HG02759 (cell line): ENCODE measurements around the gene KIF1C.
"Not testable (repeated sequence)": the region's sequence is repeated elsewhere in the genome, so short reads cannot be mapped to it uniquely, and the experiment has no call there.

Source experiments
- ATAC-seq: cut with Tn5 transposase; IDR thresholded peaks from one replicate; pipeline ENCODE4 v1.9.1; 2021; ENCODE audit warnings: mild to moderate bottlenecking, moderate library complexity; ENCODE audit not compliant: unreplicated experiment

Gene KIF1C

DNA sequence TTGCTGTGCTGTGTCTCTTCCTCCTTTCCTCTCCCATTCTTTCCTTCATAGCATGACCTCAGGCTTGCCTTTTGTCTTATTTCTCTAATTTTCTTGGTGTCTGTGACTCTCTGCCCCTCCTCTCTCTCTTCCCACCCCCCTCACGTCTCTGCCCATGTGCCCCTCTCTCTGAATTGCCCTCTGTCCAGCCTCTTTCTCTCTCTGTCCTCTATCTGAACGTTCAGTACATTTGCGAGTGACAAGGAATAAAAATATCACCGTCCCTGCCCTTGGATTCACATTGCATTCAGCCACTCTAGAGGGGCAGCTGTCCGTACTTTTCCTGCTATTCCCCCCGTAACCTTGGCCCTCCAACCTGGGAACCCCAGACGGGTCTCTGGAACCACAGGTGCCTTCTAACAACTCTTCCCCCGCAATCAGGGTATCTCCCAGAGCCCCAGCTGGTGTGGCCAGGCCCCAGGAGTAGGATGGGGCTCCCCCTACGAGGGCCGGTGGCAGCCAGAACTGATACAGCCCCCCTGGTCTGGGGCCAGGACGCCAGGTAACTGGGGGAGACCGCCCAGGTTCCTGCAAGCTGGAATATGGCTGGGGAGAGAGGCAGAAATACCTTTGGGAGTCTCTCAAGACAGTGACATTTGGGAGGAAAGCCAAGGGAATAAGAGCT lies 1.8 kb downstream of the KIF1C start:
- no peak for ATAC-seq

DNA sequence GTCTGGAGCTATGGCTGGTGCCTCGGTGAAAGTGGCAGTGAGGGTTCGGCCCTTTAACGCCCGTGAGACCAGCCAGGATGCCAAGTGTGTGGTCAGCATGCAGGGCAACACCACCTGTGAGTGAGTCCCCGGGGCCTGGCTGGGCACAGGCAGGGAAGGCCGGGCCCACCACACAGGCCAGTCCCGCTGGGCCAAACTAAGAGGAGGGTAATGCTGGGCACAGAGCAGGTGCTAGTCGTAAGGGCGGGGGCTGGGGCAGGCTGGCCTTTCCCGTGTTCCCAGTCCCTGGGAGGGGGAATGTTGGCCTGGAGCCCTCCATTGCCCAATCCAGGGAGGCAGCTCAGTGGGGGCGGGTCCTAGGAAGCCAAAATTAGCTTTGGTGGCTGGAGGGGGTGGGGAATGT lies 2.5 kb downstream of the KIF1C start:
- ATAC-seq, result no peak

DNA sequence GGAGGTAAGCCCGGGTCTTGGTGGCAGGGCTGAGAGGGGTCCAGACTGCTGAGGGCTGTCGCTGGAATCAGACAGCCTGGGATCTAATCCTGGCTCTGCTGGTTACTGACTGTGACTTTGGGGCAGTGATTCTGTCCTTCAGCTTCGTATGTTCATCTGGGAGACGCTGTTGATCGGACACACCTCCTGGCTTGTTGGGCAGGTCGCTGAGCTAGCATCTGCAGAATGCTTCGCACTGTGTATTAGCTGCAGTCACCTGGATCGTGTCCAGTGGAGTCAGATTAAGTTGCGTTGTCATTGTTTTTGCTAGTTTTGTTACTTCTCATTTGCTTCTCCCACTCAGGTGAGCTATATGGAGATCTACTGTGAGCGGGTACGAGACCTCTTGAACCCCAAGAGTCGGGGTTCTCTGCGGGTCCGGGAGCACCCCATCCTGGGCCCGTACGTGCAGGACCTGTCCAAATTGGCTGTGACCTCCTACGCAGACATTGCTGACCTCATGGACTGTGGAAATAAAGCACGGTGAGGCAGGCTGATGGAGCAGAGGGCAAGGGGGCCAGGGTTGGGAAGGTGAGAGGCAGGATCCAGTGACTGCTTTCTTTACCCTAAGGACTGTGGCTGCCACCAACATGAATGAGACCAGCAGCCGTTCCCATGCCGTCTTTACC lies 4.5 kb downstream of the KIF1C start:
- ATAC-seq, result no peak

DNA sequence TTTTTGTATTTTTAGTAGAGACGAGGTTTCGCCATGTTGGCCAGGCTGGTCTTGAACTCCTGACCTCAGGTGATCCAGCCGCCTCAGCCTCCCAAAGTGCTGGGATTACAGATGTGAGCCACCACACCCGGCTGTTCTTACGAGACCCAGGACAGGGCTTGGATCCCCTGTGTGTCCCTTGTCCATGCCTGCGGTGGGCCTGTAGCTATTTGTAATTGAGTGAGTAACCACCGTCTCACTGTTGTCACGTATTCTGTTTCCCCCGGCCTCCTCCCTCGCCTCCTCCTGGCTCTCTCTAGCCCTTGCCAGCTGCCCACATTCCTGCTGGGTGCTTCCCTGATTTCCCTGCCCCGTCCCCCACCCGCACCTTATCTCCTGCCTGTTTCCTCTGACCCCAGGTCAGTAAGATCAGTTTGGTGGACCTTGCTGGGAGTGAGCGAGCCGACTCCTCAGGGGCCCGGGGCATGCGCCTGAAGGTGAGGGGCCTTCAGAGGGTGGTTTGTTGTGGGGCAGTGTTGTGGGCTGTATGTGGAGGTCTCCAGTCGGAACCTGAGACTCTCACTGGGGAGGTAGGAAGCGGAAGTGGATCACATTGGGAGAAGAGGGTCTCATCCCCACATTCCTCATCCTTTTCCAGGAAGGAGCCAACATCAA lies 5.6 kb downstream of the KIF1C start:
- no peak for ATAC-seq

DNA sequence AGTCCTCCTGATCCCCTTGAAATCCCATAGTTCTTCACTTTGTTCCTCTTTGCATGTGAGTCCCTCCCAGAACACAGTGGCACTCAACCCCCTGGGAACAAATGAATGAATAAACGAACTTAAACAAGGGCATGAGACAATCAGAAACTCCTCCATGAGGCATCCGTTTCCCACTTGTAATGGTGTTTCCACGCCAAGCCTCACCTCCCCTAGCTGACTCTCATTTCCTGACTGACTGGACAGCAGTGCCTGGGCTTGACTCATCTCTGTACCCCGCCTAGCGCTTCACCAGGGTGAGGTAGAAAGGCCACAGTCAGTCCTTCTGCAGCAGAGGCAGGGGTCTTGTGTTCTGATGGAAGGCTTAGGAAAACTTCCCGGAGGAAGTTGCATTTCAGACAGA lies 14.2 kb downstream of the KIF1C start:
- no peak for ATAC-seq

DNA sequence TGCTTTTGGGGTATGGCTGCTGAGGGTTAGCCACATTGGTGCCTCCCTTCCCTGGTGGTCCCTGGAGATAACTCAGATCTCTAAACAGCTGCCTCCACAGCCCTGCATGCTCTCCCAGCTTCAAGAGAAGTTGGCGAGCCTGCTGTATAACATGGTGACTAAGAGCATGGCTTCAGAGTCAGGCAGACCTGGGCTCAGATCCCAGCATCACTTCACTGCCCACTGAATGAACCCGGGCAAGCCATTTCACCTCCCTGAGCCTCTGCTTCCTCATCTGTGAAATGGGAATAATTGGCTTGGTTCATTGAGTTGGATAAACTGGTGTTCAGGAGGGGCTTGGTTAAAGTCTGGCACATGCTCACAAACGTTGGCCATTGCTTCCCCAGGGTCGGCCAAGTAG lies 16.6 kb downstream of the KIF1C start:
- ATAC-seq, result no peak

DNA sequence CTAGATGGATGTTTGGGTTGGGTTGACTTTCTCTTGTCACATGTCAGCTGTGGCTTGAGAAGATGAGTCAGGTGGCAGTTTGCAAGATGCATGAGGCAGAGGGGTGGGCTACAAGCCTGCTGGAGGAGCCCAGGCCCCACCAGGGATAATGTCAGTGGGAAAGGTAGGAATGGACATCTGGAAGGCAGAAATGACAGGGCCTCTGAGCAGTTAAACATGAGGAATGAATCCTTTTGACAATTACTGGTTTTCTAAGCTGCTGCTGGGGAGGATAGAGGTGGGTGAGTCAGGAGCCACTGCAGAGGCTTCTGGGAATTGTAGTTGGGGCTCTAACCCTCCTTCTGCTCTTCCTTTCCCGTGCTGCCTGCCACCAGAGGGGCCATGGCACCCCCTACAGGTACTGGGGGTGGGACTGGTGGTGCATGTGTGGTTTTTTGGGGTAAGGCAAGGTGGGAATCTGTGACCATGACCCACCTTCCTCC lies 21.8 kb downstream of the KIF1C start:
- no peak for ATAC-seq

DNA sequence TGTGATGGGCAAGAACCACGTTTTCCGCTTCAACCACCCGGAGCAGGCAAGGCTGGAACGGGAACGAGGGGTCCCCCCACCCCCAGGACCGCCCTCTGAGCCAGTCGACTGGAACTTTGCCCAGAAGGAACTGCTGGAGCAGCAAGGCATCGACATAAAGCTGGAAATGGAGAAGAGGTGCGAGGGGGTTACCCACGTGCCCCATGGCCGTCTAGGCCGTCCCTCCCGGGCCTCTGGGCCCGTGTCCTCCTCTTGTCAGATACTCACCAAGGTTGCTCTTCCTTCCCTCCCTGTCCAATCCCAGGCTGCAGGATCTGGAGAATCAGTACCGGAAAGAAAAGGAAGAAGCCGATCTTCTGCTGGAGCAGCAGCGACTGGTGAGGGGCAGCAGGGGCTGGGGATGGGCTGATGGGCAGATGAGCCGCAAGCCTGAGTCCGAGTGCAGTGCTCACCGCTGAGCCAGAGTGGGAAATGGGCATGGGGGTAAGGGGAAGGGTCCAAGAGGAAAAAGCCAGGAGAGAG lies 22.8 kb downstream of the KIF1C start:
- ATAC-seq, result no peak

DNA sequence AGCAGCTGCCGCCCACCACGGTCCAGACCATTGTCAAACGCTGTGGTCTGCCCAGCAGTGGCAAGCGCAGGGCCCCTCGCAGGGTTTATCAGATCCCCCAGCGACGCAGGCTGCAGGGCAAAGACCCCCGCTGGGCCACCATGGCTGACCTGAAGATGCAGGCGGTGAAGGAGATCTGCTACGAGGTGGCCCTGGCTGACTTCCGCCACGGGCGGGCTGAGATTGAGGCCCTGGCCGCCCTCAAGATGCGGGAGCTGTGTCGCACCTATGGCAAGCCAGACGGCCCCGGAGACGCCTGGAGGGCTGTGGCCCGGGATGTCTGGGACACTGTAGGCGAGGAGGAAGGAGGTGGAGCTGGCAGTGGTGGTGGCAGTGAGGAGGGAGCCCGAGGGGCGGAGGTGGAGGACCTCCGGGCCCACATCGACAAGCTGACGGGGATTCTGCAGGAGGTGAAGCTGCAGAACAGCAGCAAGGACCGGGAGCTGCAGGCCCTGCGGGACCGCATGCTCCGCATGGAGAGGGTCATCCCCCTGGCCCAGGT lies 24.5 kb downstream of the KIF1C start:
- ATAC-seq, result no peak

DNA sequence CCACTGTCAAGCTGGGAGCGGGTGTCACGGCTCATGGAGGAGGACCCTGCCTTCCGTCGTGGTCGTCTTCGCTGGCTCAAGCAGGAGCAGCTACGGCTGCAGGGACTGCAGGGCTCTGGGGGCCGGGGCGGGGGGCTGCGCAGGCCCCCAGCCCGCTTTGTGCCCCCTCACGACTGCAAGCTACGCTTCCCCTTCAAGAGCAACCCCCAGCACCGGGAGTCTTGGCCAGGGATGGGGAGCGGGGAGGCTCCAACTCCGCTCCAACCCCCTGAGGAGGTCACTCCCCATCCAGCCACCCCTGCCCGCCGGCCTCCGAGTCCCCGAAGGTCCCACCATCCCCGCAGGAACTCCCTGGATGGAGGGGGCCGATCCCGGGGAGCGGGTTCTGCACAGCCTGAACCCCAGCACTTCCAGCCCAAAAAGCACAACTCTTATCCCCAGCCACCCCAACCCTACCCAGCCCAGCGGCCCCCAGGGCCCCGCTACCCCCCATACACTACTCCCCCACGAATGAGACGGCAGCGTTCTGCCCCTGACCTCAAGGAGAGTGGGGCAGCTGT lies 25.9 kb downstream of the KIF1C start:
- no peak for ATAC-seq

DNA sequence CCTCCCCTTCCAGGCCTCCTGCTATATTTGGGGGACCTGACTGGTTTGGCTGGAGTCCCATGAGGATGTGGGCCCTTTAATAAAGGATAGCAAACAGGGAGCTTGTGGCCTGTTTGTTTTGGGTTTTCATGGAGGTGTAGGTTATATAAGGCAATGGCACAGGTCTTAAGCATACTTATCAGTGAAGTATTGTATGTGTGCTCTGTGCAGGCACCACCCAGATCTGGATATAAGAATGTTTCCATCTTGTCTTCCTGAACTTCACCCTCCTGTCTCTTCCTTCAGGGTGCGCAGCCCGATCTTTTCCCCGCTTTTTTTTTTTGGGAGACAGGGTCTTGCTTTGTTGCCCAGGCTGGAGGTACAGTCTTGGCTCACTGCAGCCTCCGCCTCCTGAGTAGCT lies 26.9 kb downstream of the KIF1C start:
- ATAC-seq, result no peak

DNA sequence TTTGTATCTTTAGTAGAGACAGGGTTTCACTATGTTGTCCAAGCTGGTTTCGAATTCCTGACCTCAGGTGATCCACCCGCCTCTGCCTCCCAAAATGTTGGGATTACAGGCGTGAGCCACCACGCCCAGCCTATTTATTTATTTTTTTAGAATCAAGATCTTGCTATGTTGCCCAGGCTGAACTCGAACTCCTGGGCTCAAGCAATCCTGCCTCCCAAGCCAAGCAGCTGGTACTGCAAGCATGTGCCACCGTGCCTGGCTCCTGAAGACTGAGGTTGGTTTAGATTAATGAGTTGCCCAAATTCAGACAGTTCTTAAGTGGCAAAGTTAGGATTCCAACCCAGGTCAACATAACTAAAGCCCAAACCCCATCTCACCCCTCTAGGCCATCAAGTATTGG lies 29.5 kb downstream of the KIF1C start:
- ATAC-seq, result no peak

DNA sequence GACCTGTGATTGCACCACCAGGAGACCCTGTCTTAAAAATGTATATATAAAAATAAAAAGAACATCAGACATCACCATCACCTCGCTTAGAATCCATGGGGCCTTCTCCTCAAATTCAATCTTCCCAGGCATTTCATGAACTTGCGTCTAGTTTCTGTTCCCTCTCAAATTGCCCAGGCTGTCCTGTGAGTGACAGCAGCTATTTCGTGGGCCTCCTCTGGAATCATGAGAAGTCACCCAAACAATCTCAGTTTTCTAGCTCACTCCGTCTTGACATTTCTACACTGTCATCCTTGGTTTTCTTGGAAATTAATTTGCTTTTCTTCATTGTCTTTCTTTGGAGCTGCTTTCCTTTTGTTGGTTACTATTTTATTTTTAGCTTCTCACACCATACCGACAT lies 30.2 kb downstream of the KIF1C start:
- no peak for ATAC-seq

DNA sequence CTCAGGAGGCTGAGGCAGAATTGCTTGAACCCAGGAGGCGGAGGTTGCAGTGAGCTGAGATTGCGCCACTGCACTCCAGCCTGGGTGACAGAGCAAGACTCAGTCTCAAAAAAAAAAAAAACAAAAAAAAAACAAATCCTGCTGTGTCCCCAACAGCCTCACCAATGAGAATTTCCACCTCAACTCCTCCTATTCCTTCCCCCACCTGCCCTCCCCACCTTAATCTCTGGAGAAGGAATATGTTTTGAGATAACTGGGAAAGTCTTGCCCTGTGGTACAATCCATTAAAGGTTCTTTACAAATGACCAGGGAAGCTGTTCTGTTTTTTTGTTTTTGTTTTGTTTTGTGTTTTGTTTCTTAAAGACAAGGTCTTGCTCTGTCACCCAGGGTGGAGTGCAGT lies 32.4 kb downstream of the KIF1C start:
- not testable (repeated sequence) for ATAC-seq

DNA sequence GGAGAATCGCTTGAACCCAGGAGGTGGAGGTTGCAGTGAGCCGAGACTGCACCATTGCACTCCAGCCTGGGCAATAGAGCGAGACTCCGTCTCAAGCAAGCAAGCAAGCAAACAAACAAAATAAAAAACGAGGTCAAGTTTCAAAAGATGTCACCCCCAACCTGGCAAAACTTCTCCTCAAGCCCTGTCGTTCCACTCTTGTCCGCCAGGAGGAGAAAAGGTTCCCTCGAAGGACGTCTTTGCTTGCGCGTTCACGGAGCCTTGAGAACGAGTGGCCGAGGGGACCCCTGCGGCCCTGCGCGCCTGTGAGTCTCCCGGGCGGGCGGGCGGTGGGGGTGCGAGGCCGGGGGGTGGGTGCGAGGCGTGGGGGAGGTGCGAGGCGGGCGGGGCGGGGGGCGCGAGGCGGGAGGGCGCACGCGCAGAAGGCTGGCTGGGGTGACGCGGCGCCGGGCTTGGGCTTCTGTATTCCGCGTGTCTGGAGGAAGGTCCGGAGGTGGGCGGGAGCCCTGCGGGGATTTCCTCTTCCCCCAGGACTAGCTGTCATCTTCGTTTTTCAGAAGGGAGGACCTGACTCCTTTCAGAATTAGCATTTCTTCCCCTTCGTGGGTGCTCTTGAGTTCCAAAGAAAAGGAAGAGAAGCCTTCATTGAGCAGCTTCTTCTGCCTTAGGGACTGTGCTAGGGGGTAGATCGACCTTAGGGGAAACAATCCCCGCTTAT lies 33.8 kb downstream of the KIF1C start:
- peak; percentile 72 for ATAC-seq

DNA sequence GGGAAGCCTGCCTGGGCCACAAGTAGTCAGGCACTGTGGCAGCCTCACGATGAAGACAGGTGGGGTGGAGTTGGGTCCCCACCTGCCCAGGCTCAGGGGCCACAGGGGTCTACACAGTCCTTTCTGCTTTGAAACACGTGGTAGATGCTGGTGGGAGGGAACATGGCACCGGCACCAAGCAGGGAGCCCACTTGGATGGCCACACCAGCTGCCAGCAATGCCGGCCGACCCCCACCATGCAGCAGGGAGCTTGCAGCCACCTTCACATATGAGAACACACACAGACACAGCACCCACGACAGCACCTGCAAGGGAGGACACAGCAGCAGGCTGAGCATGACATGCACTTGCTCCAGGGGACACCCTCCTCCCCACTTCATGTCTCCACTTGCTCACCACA lies 35.1 kb downstream of the KIF1C start:
- ATAC-seq, result no peak

DNA sequence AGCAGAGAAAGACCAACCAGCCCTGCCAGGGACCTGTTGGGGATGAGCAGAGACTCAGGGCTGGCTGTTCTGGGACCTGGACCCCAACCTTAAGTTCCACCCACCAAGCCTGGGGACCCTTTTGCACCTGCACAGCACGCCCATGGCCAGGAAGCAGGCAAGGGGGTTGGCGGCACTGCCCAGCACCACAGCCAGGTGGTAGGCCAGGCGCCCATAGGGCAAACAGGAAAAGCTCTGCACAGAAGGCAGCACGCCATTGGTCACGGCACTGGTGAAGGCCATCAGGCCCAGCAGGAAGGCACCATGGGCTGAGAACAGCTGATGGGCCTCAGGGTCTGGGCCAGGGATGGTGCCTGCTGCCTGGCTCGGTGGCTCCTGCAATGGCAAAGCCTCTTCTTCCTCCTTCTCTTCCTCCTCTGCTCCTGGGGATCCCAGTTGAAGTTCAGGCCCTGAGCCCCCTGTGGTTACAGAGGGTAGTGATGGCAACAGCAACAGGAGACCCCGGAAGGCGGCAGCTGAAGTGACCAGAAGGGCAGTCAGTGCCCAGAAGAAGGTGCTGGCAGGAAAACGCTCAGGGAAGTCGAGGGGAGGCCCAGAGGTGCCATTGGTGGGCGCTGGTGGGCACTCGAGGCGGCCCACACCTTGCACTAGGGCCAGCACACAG lies 35.7 kb downstream of the KIF1C start:
- ATAC-seq, result no peak

DNA sequence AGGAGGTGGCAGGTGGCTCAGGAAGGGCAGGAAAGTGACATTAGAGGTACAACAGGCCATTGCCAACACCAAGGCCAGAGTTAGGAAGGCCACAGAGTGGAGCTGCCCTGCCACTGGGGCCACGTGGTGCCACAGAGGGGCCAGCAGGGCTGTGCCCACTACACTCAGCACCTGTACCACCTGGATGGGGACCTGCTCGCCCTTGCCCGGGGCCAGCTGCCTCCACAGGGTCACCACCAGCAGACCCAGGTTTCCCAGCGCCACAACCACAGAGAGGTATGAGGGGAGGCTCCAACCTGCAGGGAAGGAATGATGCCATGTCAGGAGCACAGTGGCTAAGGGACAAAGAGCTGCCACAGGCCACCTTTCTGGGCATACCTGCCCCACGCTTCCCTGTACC lies 36.3 kb downstream of the KIF1C start:
- no peak for ATAC-seq

DNA sequence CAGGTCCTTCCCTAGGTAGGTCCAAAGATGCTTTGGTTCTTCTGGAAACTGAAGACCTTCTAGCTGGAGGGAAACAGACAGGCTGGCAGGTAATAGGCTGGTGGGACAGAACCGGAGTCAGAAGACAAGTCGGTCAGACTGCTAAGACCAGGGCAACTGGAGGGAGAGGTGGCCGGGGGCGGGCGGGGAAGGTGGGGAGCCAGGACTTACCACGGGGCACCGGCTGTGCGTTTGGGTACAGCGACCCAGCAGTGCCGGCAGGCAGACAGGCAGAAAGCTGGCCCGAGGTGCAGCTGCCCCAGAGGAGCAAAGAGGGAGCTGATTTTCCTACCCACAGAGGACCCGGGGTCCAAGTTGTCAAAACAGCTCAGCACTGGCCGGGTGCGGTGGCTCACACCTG lies 36.9 kb downstream of the KIF1C start:
- ATAC-seq, result no peak

DNA sequence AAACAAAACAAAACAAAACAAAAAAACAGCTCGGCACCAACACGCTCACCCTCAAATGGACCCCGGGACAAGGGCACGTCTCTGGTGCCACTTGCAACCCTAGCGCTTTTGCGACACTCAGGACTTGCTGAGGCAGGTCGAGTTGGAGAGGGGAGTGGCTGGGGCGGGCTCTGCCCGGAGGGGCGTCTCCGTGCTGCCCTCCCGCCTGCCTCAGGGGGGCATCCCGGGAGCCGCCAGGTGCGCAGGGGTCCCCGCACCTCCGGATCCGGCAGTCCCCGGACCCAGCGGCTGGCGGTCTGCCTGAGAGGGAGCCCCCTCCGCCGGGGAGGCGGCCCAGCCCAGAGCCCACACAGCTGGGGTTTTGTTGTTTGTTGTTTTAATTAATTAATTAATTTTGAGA lies 37.6 kb downstream of the KIF1C start, which contains the start of gene SLC52A1:
Gene SLC52A1, minus strand, starts transcription at position 112 of the 400 bp plus-strand sequence. CDS start 820 bp downstream, outside the sequence.
- ATAC-seq, result no peak
